NOMO-1 treated with DMSO at 0.1 percent for 48 hours (cell line): ENCODE measurements around the gene GIGYF1.
"Not testable (repeated sequence)": the region's sequence is repeated elsewhere in the genome, so short reads cannot be mapped to it uniquely, and the experiment has no call there.

Experiments
- DNase-seq: peaks from one replicate; lab custom pipeline; 2025; ENCODE audit not compliant: unreplicated experiment; lab: John Stamatoyannopoulos, UW

Gene GIGYF1

DNA sequence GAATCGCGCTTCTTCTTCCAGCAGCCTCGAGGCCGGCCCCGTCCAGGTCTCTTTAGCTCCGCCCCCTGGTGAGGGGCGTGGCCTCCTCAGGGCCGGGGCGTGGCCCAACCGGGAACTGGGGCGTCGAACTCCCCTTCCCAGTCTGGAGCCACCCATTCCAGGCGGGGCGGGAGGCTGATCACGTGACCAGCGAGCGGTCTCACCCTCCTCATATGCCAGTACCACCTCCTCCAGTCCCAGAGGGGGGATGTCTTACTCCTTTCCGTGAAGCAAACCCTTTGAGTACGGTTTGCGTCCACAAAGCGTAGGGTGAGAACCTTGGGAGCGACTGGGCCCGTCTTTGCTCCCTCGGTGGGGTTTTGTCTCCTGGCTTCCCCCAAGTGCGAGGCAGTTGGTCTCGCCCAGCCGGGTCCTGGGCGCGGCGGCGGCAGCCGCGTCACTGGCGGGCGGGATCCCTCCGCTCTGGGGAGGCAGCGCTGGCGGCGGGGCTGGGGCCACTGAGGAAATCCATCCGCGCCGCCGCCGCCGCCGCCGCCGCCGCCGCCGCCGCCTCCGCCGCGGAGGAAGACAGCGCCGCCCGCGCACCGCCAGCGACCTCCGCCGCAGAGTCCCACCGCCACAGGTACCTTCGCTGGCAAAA is 20.6 kb downstream of the GIGYF1 start, which contains the start of gene GNB2:
GNB2 (plus strand) TSS at position 439 of the 640 bp plus-strand sequence. CDS start 2,526 bp downstream, outside the sequence.
- DNase-seq: peak; percentile 99

DNA sequence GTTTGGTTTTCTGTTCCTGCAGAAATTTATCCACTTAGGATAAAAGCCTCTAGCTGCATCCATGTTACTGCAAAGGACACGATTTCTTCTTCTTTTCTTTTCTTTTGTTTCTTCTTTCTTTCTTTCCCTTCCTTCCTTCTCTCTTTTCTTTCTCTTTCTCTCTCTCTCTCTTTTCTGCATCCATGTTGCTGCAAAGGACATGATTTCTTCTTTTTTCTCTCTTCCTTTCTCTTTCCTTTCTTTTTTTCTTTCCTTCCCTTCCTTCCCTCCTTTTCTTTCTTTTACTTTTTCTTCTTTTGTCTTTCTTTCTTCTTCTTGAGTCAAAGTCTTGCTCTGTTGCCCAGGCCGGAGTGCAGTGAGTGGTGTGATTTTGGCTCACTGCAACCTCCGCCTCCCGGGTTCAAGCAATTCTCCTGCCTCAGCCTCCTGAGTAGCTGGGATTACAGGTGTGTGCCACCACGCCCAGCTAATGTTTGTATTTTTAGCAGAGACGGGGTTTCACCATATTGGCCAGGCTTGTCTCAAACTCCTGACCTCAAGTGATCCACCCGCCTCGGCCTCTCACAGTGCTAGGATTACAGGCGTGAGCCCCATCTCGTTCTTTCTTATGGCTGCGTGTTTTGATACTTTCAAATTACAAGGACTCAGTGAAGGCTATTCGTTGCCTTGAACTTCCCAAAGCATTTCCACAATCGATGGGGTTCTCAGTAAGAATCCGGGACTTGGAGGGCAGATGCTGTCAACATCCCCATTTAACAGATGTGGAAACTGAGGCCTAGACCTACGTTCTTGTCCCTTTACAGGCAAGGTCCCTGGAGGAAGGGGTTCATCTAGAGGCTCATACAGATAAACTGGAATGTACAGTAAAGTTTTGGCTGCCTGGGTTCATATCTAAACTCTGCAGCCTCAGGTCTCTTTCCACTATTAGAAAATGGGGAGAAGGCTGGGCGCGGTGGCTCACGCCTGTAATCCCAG is 22.4 kb downstream of the GIGYF1 start:
- DNase-seq: no peak

DNA sequence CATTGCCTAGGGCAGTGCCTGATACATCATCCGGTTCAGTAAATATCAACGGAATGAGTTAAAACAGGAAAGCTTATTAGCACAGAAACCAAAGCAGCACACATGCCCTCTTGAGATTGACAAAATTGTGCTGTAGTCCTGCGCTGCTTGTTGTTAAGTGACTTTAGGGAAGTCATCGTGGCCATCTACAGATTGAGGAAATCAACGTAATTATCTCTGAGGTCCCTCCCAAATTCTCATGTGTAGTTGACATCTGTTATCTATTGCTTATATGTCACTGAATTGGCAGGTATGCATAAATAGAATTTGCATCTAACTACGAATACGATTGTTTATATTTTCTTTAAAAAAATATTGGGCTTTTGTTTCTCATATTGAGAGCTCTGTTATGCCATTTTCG is 24.0 kb downstream of the GIGYF1 start:
- peak; percentile 91 for DNase-seq

DNA sequence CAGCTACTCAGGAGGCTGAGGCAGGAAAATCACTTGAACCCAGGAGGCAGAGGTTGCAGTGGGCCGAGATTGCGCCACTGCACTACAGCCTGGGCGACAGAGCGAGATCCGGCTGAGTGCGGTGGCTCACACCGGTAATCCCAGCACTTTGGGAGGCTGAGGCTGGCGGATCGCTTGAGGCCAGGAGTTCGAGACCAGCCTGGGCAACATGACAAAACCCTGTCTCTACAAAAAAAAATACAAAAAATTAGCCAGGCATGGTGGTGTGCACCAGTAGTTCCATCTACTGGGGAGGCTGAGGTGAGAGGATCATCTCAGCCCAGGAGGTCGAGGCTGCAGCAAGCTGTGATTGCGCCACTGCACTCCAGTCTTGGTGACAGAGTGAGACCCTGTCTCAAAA is 24.9 kb downstream of the GIGYF1 start:
- DNase-seq: not testable (repeated sequence)

DNA sequence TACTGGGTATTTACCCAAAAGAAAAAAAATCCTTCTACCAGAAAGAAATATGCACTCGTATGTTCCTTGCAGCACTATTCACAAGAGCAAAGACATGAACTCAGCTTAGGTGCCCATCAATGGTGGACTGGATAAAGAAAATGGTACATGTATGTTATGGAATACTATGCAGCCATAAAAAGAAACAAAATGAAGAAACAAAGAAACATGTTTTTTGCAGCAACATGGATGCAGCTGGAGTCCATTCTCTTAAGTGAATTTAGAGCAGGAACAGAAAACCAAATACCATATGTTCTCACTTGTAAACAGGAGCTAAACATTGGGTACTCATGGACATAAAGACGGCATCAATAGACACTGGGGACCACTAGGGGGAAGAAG is 26.0 kb downstream of the GIGYF1 start:
- DNase-seq: no peak

DNA sequence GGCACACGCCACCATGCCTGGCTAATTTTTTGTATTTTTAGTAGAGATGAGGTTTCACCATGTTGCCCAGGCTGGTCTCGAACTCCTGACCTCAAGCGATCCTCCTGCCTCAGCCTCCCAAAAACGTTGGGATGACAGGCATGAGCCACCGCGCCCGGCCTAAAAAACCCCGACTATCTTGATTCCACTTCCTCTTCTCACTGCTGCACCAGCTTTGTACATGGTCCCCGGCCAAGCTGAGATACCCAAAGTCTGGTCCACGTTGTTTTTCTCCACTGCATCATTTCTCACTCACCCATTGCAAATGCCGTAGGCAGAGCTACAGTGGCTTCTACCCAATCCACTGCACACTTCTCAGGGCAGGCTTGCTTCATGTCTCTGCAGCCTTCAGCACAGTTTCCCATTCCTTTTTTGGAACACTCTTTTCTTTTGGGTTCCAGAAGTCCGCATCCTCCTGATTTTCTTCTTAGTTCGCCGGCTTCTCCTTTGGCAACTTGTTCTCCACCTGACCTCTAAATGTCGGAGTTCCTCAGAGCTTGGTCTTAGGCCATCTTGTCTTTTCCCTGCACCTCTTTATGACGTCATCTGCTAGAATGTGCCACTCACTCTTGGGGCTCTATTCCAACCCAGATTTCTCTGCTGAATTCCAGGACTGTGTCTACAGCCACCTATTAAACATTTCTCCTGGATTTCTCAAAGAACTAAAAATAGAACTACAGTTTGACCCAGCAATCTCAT is 26.6 kb downstream of the GIGYF1 start:
- DNase-seq: no peak

DNA sequence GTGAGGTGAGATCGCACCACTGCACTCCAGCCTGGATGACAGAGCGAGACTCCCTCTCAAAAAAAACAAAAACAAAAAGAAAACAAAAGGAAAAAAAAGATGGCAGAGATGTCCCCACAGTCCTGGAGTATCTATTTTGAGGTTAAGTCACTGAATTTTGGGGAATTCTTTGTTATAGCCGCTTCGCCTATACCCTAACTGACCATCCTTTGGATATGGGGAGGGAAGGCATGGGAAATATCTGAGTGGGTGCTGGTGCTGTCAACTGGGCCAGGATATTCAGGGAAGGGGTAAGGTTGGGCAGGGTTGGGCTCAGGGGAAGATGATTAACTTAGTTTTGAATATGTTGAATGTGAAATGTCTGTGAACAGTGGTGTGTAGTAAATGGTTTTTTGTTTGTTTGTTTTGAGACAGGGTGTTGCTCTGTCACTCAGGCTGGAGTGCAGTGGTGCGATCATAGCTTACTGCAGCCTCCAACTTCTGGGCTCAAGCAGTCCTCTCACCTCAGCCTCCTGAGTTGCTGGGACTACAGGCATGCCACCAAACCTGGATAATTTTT is 28.8 kb downstream of the GIGYF1 start:
- no peak for DNase-seq

DNA sequence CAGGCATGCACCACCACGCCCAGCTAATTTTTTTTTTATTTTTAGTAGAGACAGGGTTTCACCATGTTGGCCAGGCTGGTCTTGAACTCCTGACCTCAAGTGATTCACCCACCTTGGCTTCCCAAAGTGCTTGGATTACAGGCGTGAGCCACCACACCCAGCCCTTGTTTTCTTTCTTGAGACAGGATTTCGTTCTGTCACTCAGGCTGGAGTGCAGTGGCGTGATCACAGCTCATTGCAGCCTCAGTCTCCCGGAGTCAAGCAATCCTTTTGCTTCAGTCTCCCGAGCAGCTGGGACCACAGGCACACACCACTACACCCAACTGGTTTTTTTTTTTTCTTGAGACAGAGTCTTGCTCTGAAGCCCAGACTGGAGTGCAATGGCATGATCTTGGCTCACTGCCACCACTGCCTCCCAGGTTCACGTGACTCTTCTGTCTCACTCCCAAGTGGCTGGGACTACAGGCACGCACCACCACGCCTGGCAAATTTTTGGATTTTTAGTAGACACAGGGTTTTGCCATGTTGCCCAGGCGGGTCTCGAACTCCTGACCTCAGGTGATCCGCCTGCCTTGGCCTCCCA is 31.8 kb downstream of the GIGYF1 start:
- DNase-seq: not testable (repeated sequence)

DNA sequence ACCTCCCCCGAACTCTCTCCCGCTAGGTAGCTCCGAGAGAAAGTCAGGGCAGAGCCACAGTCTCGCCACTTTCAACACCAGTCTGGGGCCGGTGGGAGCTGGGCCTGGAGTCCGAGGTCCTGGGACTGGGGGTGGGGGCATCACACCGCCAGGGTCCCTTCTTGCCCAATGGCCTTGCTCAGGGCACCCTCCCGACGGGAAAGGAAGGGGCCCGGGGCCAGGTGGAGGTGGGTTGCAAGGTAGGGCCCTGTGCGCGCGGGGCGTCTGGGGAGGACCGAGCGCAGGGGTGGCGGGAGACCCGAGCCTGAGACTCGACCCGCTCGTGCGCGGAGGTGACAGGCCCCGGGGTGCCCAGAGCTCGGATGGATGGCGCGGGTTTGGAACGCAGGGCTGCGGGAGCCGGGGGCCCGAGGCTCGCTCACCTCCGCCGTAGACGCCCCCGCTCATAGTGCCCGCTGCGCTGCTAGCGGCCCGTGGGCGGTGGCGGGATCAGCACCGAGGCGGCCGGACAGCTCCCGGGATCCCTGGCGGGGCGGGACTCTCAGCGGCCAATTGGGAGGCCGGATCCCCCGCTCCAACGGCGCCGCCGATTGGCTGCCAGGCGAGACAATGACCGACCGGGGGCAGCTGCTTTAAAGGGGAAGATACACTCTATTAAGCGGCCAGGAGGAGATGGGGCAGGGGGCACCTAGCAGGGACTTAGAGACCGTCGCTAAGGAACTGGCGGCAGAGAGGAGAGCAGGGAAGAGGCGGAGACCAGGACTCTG is 38.0 kb downstream of the GIGYF1 start, which contains the start of gene ACTL6B:
ACTL6B (minus strand) TSS at position 541 of the 767 bp plus-strand sequence; CDS start at position 447, 94 bp downstream.
- DNase-seq: no peak

DNA sequence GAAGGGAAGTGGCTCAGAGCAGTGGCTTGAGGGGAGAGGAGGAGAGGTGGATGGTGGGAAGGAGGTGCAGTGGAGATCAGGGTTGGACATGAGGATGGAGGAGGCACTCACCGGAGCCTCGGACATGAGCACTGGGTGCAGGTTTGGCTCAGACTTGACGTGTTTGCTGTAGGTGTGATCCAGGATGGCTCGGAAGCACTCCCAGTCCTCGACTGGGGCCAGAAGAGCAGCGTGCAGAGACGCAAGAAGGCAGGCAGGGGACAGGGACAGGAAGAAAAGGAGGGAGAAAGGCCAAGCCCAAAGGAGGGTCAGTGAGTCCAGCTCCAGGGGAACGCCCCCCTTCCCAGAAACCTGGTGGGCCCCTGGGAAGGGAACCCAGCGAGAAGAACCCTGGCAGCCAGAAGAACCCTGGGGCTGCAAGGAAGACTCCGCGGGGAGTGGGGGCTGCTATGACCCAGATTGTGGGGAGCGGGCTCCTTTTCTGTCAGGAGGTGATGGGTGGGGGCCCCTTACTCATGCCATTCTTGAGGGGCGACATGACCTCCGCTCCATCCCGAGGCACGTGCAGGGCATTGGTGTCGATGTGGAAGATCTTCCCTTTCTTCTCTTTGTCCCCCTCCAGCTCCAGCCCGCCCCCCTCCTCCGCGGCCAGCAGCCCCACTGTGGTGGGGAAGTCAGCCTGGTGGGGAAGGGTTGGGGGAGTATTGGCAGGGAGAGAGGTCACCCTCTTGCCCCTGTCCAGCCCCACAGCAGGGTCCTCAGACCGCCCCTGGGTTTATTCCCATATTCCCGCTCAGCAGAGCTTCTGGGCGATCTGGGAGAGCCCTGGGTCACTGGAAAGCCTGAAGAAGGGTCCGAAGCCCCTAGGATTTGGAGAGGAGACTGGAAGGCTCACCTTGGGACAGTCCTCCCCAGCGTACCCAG is 38.9 kb downstream of the GIGYF1 start:
- DNase-seq: no peak

DNA sequence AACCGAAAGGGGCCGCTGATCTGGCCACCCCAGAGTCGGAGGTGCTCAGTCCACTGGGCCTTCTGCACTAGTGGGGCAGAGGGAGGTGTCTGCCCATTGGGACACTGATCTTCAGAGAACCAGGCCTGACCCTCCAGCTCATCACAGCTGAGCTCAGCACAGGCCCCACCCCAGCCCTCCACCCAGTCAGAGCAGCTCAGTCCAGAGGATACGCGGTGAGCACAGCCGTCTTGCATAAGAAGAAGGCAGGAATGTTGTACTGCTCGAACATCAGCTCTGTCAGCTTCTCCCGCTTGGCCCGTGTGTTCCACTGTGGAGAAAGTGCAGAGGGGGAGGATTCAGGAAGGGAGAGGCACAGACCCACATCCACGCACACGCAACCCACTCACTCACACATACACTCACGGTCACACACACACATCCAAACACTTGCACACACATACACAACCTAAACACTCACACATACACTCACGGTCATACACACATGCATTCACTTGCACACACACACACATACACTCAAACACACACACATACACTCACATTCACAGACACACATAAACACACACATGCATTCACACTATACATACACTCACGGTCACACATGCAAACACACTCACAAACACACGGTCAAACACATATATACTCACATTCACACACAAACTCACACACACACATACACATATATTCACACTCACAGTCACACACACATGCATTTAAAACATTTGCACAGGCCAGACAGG is 44.1 kb downstream of the GIGYF1 start:
- DNase-seq: no peak

DNA sequence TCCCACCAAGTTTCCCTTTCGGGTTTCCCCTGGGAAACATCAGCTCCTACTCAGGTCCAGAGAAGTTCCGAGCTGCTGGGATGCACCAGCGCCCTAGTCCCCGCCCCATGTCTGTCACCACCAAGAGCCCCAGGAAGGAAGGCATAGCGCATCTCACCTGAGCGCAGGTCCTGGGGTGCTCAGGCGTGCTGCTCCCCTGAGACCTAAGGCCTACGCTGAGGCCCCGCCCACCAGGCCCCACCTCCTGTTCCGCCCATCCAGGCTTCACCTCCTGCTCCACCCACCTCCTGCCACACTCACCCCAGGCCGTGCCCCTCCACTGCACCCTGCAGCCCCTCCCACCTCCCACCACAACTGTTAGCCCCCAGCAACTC is 51.5 kb downstream of the GIGYF1 start:
- no peak for DNase-seq

DNA sequence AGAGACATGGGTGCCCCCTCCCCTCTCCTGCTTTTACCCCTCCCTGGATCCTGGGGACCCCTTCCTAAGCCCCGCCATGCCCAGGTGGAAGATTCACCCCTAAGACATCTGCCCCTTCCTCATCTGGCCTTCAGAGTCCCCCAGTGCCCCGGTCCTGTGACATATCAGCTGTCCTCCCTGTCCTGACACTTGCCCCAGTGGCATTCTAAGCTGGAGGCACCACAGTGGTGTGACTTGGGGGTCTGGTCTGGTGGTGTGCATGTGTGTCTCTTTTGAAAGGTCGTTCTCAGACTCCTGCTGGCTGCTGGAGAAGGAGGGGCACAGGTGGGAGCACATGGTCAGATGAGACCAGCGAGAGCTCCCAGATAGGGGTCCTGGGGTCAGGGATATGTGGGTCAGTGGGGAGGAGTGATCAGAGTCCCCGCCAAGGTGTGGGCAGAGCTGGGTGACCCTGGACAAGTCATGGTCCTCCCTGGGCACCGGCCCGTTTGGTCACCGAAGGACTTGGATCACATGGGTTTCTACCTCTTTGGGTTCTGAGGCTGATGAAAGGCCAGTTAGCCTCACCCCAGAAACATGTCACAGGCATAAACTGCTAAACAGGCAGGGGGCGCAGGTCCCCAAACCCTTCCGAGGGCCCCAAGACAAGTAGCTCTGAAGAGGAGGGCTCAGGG is 52.1 kb downstream of the GIGYF1 start:
- DNase-seq: no peak

DNA sequence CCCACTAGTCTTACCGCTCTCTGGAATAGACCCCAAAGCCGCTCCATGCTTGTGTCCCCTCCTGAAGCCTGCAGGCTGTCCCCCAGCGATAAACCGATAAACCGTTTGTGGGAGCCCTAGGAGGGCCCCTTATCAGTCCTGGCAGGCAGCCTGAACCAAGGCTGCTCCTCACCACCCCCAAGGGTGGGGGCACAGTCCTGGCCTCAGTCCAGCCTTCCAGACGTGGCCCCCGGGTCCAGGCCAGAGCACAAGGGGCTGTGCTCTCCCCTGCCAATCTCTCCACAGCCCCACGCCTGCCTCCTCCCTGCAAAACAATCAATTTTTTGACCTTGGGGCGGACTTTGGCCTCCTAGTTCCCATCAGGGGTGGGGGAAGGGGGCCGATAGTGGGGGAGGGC is 52.6 kb downstream of the GIGYF1 start, which contains the start of gene TFR2:
TFR2 (minus strand) TSS at position 90 of the 397 bp plus-strand sequence; CDS start at position 47, 43 bp downstream.
- no peak for DNase-seq

DNA sequence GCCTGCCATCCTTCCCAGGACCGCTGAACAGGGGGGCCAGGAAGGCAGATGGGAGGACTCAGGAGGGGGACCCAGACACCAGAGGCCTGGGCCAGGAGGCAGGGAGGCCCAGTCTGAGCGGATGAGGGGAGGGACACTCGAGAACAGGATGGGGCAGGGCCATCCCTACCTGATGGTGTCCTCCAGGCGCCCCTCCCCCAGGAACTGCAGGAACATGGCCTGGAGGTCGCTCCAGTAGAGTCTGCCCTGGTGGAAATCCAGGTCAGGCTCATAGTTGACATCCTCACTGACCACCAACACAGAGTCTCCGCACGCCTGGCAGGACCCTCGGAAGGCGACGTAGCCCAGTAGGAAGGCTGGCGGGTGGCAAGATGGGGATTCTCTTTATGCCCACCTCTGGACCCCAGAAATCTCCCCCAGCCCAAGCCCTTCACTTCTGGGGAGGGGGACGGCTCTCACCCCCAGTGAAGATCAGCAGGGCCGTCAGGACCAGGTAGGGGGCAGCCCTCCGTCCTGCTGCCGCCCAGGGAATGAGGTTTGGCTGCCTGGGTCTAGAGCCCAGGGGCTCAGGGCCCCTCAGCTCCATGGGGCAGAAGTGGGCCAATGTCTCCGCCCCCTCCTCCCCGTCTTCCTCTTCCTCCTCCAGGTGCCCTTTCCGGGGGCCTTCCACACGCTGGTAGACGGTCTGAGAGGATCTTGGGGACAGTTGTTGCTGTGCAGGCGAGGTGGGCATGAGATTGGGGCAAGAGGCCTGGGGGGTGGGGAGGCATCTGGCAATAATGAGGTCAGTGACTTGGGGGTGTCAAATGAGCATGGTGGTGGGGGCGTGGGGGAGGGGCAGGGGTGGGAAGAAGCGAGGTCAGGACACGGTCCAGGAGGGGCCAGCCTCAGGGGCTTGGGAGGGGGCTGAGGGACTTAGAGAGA is 53.3 kb downstream of the GIGYF1 start:
- no peak for DNase-seq

DNA sequence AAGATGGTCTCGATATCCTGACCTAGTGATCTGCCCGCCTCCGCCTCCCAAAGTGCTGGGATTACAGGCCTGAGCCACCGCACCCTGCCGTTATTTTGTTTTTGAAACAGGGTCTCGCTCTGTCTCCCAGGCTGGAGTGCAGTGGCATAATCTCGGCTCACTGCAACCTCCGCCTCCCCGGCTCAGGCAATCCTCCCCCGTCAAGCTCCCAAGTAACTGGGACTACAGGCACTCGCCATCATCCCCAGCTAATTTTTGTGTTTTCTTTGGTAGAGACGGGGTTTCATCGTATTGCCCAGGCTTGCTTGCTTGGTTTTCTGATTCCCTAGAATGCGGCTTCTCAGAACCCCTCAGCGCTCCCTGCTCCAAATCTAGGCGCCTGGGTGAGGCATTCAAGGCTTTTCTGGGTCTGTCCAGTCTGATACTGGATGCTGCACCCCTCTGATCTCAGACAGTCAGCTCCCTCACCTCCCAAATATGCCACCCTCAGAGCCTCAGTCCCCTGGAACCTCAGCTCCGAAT is 54.0 kb downstream of the GIGYF1 start:
- DNase-seq: no peak
